GM21447 (cell line): ENCODE measurements around the gene KCNK6.

Experiments
- ATAC-seq: cut with Tn5 transposase; IDR thresholded peaks from one replicate; pipeline ENCODE4 v1.9.1; 2021; ENCODE audit not compliant: unreplicated experiment

KCNK6 gene

GRCh38 chr19:38319421-38320258, at the start of gene KCNK6:
KCNK6 (plus strand) TSS chr19:38319845; CDS start chr19:38319951, 106 bp downstream.
- no peak for ATAC-seq

GRCh38 chr19:38270587-38271167, 49.0 kb upstream of the KCNK6 start:
- ATAC-seq = no peak

- ATAC-seq = no peak
Measured at GRCh38 chr19:38273499-38273898, 46.1 kb upstream of the KCNK6 start.

- no peak for ATAC-seq
Measured at GRCh38 chr19:38274739-38275138, 44.9 kb upstream of the KCNK6 start.

GRCh38 chr19:38276942-38277517, 42.6 kb upstream of the KCNK6 start:
- no peak for ATAC-seq

- ATAC-seq = no peak
Measured at GRCh38 chr19:38277549-38277948, 42.1 kb upstream of the KCNK6 start.

- ATAC-seq = no peak
Measured at GRCh38 chr19:38277969-38278680, 41.5 kb upstream of the KCNK6 start.

GRCh38 chr19:38278751-38279150, 40.9 kb upstream of the KCNK6 start:
- no peak for ATAC-seq

GRCh38 chr19:38280030-38280921, 39.4 kb upstream of the KCNK6 start:
- ATAC-seq = no peak

- no peak for ATAC-seq
Measured at GRCh38 chr19:38281811-38282566, 37.7 kb upstream of the KCNK6 start.

GRCh38 chr19:38283271-38283670, 36.4 kb upstream of the KCNK6 start:
- no peak for ATAC-seq

GRCh38 chr19:38284422-38284821, 35.2 kb upstream of the KCNK6 start:
- no peak for ATAC-seq

- no peak for ATAC-seq
Measured at GRCh38 chr19:38285567-38285966, 34.1 kb upstream of the KCNK6 start.

GRCh38 chr19:38287604-38288003, 32.0 kb upstream of the KCNK6 start:
- ATAC-seq = no peak

- no peak for ATAC-seq
Measured at GRCh38 chr19:38288123-38288855, 31.4 kb upstream of the KCNK6 start.

- no peak for ATAC-seq
Measured at GRCh38 chr19:38289955-38290354, 29.7 kb upstream of the KCNK6 start.

- no peak for ATAC-seq
Measured at GRCh38 chr19:38290631-38291147, 29.0 kb upstream of the KCNK6 start.

GRCh38 chr19:38291855-38292254, 27.8 kb upstream of the KCNK6 start:
- ATAC-seq = no peak

- ATAC-seq = no peak
Measured at GRCh38 chr19:38293281-38293680, 26.4 kb upstream of the KCNK6 start.
